Measurements from ENCODE around the gene THSD8. TPM values are rescaled to one million over a fixed set of nuclear protein-coding genes. Genes with fewer than 3 reads are reported as not detected.
A peak's percentile ranks its signal among the peaks of the same experiment; 100 is the strongest.
"Not testable (repeated sequence)": the region's sequence is repeated elsewhere in the genome, so short reads cannot be mapped to it uniquely, and the experiment has no call there.

The THSD8 gene
- polyA plus RNA-seq, 4 donors, result 5.8 to 12.9 (median 8.2) TPM

DNA sequence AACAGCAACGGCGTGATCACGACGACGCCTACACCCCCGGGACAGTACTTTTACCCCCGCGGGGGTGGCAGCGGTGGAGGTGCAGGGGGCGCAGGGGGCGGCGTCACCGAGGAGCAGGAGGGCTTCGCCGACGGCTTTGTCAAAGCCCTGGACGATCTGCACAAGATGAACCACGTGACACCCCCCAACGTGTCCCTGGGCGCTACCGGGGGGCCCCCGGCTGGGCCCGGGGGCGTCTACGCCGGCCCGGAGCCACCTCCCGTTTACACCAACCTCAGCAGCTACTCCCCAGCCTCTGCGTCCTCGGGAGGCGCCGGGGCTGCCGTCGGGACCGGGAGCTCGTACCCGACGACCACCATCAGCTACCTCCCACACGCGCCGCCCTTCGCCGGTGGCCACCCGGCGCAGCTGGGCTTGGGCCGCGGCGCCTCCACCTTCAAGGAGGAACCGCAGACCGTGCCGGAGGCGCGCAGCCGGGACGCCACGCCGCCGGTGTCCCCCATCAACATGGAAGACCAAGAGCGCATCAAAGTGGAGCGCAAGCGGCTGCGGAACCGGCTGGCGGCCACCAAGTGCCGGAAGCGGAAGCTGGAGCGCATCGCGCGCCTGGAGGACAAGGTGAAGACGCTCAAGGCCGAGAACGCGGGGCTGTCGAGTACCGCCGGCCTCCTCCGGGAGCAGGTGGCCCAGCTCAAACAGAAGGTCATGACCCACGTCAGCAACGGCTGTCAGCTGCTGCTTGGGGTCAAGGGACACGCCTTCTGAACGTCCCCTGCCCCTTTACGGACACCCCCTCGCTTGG is 9.6 kb upstream of the THSD8 start:
- no peak for DNase-seq (ENCODE audit: low read depth in 4 of 4, low spot score in 3 of 4)

- no peak for DNase-seq (ENCODE audit: low read depth in 4 of 4, low spot score in 3 of 4)
Observed at GRCh38 chr19:12792853-12793289, 9.0 kb upstream of the THSD8 start.

DNA sequence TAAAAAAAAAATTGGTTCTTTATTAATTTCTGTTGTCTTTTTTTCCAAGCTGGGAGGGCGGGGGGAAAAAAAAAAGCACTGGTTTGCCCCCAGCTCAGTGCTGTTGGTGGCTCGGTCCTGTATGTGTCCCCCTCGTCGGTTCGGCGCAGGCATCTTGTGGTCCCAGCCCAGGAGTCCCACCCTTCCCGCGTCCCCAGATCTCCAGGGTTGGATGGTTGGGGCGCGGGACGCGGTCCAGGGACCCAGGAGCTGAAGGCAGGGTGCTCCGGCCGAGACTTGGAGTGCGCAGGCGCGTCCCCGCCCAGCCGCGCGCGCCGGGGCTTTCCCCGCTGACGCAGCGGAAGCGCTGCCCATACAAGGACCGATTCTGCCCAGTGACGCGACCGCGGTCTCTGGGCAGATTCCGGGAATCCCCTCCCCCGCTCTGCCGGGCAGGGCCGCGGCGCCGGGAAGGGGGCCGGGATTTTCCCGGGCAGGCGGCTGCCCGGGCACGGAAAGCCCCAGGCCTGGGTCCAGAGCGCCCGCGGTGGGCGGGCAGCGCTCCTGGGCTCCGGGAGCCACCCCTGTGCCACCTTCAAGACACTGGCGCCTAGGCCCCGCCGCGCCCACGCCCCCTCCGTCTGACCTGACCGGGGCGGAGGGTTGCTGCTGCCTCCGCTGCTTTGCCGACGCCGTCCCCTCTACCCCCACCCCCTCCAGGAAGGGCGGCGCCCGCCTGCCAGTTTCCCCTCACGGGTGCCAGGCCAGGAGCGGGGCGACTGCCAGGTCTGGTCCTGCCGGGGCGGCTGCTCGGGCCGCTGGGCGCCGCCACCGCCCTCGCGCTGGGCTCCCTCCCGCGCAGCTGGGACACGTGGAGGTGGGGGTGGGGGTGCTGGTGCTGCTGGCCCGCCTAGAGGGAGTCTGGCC is 8.3 kb upstream of the THSD8 start:
- peak in 2 of 4 donors; percentile 87 to 89 for DNase-seq (ENCODE audit: low read depth in 4 of 4, low spot score in 3 of 4)

DNA sequence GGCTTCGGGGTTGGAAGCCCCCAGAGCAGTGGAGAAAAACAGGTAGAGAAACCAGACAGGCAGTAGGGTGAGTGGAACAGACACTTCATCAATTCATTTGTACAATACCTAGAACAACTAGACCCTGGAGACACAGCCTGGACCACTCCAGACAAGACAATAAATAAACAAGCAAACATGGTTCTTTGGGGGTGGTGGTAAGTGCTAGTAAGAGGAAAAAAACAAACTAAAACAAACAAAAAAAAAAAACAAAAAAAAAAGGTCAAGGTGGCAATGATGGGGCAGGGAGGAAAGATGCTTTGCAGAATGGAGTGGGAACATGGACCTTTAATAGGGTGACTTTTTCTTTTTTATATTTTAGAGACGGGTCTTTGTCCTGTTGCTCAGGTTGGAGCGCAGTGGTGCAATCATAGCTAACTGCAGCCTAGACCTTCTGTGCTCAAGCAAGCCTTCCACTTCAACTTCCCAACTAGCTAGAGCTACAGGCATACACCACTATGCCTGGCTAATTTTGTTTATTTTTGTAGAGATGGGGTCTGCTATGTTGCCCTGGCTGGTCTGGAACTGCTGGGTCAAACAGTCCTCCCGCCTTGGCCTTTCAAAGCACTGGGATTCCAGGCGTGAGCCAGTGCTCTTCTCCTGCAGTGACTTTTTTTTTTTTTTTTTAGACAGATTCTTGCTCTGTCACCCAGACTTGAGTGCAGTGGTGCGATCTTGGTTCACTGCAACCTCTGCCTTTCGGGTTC is 7.5 kb upstream of the THSD8 start:
- DNase-seq (ENCODE audit: low read depth in 4 of 4, low spot score in 3 of 4), result no peak

GRCh38 chr19:12794971-12795381 is 6.9 kb upstream of the THSD8 start:
- DNase-seq (ENCODE audit: low read depth in 4 of 4, low spot score in 3 of 4), result no peak

DNA sequence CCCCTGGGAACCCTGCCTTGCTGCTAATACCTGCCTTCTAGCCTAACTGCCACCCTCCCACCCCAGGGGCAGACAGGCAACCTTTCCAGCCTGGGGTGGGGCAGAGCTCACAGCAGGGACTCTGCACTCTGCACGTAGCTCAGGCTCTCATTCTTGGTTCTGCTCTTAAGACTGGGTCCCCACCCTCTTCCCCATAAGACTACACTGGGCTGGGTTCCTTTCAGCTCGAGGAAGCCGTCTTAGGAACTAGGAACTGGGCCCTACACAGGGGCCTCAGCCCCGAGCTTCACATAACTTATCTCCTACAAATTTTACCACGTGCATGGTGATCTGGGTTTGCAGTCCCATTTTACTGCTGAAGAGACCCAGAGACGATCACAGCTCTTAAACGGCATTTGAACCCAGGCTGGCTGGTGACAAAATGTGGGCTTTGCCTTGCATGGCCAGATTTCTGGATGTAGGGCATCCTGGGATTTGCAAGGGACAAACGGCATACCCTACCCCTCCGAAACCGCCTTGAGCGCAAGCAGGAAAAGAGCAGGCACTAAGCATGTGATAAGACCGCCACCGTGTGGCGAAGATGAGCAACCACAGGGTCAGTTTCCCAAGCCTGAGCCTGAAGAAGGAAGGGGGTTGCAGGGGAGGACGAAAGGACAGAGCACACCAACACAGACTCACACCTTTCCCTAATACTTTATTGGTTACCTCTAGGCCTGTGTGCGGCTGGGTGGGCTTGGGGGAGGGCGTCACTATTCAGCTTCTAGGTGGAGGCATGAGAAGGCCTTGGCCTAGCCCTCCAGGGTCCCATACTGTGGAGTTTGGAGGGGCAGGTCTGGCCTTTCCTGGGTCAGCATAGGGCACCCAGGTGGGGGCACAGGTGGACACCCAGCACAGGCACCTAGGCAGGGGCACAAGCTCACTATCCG is 5.5 kb upstream of the THSD8 start:
- no peak for DNase-seq (ENCODE audit: low read depth in 4 of 4, low spot score in 3 of 4)

- no peak for DNase-seq (ENCODE audit: low read depth in 4 of 4, low spot score in 3 of 4)
Observed at GRCh38 chr19:12797141-12797587, 4.7 kb upstream of the THSD8 start.

GRCh38 chr19:12797607-12798006 is 4.3 kb upstream of the THSD8 start:
- not testable (repeated sequence) for DNase-seq (ENCODE audit: low read depth in 4 of 4, low spot score in 3 of 4)

DNA sequence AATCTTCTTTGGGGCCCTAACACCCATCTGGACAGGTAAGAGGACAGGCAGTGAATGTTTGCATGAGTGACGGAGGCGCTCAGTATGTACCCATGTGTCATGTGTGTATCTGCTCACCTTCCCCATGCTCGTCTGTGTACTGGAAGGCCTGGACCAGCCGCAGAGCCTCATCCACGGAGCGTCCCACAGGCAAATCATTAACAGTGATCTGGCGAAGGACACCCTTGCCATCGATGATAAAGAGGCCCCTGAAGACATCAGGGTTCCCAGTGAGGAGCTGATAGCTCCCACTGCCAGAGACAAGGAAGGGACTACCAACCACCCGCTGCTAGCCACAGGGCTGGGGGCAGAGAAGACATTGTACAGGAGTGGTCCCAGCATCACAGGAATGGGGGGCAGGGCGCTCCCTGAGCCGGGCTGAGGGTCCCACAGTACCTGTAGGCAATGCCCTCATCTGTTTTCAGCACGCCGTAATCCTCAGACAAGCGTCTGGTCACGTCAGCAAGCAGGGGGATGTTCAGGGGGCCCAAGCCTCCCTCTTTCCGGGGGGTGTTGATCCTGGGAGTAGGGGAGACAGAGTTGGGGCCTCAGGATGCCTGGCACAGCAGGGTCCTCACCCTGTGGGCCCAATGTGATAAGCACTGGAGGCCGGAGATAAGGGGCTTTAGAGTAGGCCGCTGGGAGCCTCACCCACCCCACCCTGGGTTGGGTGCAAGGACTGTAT is 2.0 kb upstream of the THSD8 start:
- no peak for DNase-seq (ENCODE audit: low read depth in 4 of 4, low spot score in 3 of 4)

GRCh38 chr19:12800466-12800770 is 1.5 kb upstream of the THSD8 start:
- DNase-seq (ENCODE audit: low read depth in 4 of 4, low spot score in 3 of 4), result no peak

DNA sequence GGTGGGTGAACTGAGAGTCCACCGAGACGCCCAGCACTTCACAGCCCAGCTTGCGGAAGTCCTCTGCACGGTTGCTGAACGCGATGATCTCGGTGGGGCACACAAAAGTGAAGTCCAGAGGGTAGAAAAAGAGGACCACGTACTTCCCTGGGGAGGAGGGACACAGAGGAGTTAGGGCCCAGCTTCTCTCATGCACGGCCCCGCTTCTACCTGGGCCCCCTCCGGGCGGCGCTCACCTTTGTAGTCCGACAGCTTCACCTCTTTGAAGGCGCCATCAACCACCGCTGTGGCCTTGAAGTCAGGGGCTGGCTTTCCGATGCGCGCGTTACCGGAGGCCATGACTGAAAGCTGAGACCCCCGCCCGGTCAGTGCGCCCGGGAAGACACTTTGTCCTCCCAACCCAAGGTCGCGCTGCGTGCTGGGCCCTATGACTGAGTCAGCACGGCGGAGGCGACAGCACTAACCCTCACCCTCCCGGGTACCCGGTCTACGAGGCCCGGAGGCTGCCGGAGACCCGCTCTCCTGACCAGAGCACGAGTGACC is 875 bp upstream of the THSD8 start:
- DNase-seq (ENCODE audit: low read depth in 4 of 4, low spot score in 3 of 4), result no peak

- no peak for DNase-seq (ENCODE audit: low read depth in 4 of 4, low spot score in 3 of 4)
Observed at GRCh38 chr19:12802267-12803106, 618 bp downstream of the THSD8 start.

- no peak for DNase-seq (ENCODE audit: low read depth in 4 of 4, low spot score in 3 of 4)
Observed at GRCh38 chr19:12804051-12804450, 2.2 kb downstream of the THSD8 start.

GRCh38 chr19:12806242-12807081 is 4.6 kb downstream of the THSD8 start, which contains the start of gene RNASEH2A:
TSS of gene RNASEH2A (plus strand) at chr19:12806584. CDS start at chr19:12806674, 90 bp downstream.
- no peak for DNase-seq (ENCODE audit: low read depth in 4 of 4, low spot score in 3 of 4)

- no peak for DNase-seq (ENCODE audit: low read depth in 4 of 4, low spot score in 3 of 4)
Observed at GRCh38 chr19:12815088-12815487, 13.2 kb downstream of the THSD8 start.

DNA sequence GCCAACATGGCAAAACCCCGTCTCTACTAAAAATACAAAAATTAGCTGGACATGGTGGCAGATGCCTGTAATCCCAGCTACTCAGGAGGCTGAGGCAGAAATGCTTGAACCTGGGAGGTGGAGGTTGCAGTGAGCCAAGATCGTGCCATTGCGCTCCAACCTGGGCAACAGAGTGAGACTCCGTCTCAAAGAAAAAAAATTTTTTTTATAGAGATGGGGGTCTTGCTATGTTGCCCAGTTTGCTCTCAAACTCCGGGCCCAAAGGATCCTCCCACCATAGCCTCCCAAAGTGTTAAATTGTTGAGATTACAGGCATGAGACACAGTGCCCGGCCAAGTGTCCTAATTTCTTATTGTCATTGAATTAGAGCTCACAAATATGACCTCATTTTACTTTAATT is 15.3 kb downstream of the THSD8 start:
- DNase-seq (ENCODE audit: low read depth in 4 of 4, low spot score in 3 of 4), result not testable (repeated sequence)

GRCh38 chr19:12817810-12818209 is 15.9 kb downstream of the THSD8 start:
- DNase-seq (ENCODE audit: low read depth in 4 of 4, low spot score in 3 of 4), result not testable (repeated sequence)
